ENCODE data around the gene NWD2.

The NWD2 gene

DNA sequence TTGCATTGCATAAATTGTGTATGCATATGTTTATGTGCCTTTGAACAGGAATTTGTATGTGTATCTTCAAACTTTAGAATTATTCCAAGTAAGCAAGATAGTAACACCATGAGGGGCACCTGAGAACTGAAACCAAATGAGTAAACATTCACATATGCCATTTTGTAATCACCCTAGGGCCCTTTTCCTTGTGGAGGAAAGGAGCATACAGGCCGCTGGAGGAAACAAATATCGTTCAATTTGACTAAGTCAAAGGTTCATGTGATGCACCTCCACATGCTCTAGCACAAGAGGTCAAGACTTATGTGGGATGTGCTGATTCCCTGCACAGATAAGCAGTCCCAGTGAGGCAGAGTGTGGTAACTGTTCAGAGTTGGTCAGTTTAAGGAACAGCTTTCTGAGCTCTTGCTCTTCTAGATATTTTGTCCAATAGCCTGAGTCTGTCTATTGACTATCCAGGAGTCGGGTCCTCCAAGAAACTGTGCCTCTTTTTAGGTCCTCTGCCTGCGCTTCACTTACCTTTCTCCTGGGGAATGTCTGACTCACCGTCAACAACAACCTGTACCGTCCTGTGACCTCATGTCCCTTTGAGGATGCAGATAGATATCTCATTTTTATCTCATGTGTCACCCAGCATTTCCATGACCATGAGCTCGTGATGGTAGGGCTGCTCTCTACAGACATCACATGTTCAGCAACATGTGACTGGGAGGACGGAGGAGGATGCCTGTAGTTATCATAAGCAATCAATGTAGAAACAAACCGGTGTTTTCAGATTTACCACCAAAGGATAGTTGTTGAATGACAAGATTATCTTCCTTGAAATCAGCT lies 196.9 kb downstream of the NWD2 start:
- no peak for DNase-seq (ENCODE audit: low spot score)

DNA sequence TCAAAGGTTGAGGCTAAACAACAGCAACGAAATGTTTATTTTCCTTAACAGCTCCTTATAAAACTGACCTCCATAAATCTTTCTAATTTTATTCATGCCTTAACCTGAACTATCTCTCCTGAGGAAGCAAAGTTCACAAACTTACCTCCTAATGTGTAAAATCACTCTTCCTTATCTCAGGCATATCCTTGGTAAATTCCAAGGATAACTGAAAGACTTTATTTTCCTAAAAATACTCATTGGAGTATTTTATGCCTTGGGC lies 197.4 kb downstream of the NWD2 start:
- no peak for DNase-seq (ENCODE audit: low spot score)

DNA sequence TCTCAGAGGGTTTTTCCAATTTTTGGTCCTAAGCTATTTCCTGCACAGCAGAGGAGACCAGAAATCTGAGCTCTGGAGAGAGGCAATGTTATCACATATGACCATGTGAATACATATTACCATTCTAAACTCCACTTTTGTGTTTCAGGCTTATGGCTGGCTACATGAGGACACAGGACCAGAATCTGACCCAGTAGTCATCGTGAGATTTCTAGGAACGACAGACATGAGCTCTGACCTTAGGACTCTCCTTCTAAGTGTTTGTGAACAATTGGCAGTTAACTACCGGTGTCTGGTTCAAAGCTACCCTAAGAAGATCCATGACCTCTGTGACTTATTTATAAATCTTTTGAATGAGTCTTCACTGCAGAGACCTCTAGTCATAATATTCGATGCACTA lies 198.6 kb downstream of the NWD2 start:
- no peak for DNase-seq (ENCODE audit: low spot score)

DNA sequence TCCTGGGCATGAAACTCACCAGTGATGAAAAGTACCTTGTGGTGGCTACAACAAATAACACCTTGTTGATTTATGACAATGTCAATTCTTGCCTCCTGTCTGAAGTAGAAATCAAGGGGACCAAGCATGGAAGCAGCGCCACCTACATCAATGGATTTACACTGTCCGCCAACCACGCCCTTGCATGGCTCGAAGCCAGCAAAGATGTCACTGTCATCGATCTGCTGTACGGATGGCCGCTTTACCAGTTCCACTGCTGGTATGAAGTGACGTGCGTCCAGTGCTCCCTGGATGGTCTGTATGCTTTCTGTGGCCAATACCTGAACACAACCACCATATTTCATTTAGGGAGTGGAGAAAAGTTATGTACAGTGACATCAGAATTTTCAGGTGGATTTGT lies 200.5 kb downstream of the NWD2 start:
- no peak for DNase-seq (ENCODE audit: low spot score)

DNA sequence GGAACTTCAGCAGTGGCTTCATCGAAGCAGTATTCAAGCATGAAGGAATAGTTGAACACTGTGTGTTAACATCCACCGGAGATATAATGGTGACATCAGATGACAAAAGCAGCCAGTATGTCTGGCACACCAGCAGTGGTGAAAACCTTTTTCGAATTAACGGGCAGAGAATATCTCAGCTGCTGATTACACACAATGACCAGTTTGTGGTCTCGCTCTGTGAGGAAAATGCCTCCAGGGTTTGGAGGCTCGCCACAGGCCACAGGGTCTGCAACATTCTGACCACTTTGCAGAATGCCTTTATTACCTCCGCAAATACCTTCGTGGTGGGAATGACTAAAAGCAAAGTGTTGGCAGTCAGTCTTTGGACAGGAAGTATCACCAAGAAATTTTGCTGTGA lies 201.5 kb downstream of the NWD2 start:
- DNase-seq (ENCODE audit: low spot score): no peak

DNA sequence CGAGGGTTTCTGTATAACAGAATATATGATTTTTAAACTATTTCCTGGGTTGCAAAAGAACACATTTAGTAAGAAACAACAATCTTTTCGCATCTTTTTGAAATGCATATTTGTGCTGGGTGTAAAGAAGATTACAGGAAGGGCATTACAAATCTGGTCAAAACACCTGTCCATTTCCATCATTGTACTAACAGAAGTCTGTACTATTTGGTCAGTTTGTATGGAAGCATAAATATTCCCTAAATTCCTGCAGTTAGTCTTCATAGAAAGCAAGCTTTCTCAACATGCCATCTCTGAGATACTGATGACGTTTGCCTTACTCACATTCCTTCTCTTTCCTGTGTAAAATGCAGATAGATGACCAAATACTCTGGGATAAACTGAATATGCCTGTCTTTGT lies 203.3 kb downstream of the NWD2 start:
- DNase-seq (ENCODE audit: low spot score): no peak

DNA sequence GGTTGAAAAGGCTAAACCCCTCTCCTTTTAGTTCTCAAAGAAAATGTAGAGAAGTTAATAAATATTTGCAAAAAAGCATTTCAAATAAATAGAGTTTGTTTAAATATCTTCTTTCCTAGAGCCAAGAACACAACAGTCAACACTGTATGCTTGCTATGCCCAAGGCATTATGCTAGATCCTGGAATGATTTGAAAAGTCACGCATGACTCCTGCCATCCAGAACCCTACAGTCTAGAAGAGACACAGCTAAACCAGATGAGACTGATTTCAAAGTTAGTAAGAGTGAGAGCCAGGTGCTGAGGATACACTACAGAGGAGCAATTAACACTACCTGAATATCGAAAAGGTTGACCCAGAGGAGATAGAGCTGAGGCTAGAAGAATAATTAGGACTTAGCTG lies 205.8 kb downstream of the NWD2 start:
- DNase-seq (ENCODE audit: low spot score): no peak

DNA sequence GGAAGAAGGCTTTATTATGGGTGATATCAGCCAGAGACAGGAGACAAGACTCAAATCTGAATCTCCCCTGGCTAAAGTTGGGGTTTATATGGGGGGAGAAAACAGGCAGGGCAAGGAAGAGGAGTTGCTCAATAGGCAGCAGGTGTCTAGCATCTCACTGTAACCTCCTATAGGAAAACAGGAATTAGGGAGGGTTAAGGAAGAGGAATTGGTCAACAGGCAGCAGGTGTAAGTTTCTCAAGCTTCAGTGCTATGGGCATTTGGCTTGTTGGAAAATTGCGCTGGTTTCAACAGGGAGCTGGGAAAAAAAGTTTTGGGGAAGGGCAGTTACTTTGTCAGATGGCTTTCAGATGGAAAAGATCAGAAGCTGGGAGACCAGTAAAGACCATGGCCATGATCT lies 206.4 kb downstream of the NWD2 start:
- DNase-seq (ENCODE audit: low spot score): no peak

DNA sequence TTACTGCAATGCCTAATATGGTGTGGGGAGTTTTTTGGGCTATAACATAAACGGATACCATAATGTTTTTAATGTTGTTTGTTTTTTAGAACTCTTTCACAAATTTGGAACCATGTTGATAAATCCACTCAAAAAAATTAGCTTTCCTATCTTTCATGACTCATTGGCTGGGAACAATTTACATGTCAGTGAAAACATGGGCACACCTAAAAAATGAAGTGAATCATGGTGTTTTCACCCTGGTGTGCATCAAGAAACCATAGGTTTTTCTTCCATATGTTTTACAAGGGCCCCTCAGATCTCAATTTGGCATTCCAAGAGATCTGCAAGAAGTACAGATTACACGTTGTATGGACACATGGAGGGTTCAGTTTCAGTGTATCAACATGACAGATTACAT lies 207.1 kb downstream of the NWD2 start:
- DNase-seq (ENCODE audit: low spot score): no peak

DNA sequence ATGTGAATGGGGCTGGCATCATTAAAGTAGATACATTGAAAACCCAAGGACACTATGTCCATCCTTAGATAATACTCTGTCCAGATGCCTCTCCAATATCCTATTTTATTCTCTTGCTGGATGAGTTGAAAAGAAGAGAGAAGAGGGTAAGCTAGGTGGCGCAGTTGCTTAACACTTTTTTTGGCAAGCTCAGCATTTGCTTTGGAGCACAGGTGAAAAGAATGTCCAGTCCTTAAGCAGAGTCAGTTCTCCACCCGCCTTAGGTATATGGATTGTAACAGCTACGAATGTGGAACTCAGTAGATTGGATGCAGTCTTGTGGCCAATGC lies 208.4 kb downstream of the NWD2 start:
- peak; percentile 57 for DNase-seq (ENCODE audit: low spot score)

DNA sequence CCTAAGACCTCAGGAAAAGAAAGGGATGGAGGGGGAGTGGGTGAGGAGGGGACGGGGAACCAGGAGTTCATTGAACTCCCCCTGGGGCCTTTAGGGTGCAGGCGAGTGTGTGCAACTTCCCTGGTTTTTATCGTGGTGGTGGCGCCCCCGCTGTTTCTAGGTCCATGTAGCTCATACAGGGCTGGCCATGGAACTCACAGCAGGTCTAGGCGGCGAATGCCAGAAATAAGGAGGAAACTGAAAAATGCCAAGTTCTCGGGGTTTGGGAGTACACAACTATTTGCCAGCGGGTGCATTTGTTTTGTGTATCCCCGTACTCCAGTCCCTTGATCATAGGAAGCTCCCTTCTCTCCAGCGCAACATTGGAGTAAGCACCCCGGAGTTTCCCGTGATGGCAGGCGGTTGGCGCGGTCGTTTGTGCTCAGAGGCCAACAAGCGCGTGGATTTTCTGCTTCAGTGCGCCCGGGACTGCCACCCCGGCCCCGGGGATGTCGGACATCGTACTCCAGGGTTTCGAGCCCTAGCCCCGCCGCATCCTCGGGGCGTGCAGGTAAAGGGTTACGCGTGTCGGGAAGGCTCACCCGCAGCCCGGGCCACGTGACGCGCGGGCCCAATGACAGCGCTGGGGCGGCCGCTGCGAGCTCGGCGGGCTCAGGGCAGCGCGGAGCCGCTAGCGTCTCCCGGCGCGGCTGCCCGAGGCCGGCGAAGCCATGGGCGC lies 208.9 kb downstream of the NWD2 start:
- DNase-seq (ENCODE audit: low spot score): no peak

DNA sequence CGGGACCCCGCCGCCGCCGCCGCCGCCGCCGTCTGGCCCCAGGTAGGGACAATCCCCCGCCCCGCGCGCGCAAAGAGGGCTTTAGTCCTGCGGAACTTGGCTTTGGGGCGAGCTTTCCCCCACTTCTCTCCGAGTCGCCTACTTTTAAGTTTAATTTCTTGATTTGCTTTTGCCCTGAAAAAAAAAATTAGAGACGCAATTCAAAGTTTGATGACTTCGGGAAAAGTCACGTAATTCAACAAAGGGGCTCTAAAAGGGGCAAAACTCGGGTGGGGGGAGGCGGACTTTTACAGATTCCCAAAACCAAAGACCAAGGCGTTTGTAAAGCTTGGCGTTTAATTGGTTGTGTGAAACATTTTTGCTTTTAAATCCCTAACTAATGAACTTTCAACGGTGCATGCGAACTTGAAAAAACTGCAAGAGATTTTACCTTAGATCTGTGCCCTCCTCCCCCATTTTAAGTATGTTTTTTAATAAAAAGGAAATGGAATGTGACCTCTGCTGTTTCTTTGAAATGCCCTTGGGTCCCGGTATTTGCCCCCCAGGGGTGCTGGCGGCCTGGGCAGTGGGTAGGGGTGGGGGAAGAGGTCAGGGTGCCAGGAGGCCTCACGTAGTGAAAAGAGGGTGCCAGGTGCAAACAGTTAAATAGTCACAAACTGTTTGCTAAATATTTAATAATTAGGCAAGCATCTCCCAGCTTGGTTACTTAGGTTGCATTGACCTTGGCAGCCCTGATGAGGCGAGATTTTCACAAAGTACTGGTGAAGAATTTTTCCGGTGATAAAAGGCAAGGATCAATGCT lies 209.7 kb downstream of the NWD2 start:
- no peak for DNase-seq (ENCODE audit: low spot score)

DNA sequence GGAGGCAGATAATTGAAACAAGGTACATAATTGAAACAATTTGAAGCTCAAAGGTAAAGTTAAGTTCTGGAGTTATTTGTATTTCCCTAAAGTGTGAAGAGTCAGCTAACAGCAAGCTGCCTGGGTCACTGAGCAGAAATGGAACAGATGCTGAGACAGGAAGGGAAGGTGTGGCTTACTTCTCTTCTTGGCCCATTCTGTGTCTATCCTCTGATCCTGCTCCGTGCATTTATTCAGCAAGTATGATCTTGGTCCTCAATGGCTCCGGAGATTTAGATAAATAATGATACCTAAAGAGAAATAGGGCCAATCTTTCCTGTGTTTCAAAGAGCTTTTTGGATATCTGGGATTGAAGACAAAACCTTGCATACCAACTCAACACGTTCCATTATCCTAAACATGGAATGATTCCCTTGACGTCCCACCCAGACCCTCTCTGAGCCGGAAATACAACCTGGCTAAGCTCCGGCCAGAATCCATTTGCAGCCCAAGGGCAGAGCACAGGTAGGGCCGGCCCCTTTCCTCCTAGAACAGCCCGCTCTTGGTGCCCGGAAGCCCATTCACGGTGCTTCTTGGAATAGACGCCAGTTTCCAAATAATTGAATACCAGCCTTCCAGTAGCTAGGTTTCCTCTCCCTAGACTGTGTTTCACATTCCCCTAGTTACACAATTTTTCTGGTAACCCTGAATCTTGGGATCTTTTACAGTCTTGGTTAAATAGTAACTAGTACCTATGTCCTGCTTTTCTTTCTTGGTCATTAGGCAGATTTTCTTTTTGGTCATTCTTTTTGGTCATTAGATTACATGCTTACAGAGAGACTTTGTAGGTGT lies 211.0 kb downstream of the NWD2 start:
- no peak for DNase-seq (ENCODE audit: low spot score)

DNA sequence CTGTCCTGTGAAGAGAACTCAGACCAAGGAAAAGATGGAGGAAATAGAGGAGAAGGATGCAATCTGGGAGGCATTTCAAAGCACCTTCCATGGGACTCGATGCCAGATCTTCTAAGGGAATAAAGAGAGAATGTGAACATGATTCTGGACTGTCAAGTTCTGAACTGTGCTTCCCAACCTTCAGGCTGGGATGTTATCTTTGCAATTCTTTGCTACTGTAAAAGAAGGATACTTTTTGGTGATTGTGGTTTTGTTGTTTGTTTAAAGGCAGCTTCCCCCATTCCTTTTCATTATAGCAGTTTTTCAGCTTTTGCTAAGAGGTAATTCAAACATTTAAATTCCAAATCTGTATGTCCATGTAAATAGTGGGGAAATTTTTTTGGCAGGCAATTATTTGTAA lies 217.3 kb downstream of the NWD2 start:
- no peak for DNase-seq (ENCODE audit: low spot score)

DNA sequence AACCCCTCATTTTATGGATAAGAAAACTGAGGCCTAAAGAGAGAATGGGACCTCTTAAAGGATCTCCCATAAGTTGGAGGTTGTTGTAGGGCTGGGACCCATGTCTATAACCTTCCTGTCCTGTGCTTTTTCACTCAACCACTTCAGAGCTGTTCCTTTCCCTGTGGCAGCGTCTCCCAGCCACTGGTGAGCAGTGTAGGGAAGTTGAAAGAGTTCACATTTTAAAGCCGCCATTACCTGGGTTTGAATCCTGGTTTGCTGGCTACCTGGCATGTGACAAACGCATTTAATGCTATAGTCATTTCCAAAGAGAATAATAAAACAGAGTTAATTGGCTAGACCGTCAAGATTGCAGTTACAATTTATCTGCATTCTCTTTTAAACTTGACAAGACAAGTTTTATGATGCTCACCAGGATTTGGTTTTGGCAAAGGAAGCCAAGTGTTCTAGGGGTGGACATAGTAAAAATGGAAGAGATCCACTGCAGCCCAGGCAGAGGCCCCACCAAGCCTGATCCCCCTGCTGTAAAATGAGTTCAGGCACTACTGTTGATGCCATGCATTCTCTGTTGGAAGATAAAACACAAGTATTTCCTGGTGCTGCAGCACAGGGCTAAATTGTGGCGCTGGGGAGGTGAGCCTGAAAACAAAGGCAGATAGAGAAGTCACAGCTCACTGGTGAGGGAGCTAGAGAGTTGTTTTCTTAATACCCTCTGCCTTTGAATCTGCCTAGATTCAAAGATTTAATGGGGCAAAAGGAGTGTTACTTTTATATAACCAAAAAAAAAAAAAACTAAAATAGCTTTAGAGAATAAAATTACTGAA lies 218.7 kb downstream of the NWD2 start:
- no peak for DNase-seq (ENCODE audit: low spot score)

DNA sequence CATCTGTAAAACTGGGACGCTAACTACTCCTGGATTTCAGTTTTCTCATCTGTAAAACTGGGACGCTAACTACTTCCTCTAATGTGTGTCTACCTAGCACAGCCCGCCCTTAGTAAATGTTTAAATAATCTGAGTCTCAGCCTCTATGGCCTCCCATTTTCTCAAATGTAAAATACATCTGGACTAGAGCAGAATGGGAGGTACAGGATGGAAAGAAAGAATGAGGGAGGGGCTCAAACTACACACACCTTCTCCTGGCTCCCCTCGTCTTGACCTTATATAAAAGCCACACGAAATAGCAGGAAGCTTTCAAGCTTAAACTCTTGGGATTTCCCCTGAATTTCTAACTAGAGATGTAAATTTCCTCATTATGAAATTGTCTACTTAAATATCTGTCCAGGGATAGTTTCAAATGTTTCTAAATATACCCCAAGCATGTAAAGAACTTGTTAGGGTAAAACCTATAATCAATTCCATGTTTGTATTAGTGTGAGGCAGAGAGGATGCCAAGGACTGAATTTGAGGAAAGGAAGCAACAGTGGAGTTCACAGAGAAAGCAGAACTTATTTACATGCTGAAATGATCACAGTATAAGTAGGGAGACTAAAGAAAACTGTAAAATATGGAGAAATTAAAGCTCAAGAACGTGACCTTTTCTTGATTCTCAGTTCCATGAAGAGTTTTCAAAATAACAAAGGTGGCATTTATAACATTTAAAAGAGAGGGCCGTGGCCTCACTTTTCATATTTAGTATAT lies 220.0 kb downstream of the NWD2 start:
- no peak for DNase-seq (ENCODE audit: low spot score)

DNA sequence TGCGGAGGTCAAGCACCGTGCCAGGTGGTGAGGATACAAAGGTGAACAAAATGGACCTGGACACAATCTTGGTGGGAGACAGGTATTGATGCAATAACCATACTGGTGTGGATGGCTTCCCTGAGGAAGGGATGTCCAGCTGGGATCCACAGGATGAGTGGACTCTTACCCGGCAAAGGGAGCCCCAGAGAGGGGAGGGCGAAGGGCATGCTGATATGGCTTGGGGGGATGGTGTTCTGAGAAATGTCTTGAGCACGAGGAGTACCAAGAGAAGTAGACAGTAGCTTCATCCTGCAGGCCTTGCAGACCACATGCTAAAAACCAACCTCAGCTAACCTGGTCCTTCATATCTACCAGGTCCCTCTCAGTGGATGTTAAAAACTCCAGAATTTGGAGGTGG lies 220.8 kb downstream of the NWD2 start:
- DNase-seq (ENCODE audit: low spot score): no peak

DNA sequence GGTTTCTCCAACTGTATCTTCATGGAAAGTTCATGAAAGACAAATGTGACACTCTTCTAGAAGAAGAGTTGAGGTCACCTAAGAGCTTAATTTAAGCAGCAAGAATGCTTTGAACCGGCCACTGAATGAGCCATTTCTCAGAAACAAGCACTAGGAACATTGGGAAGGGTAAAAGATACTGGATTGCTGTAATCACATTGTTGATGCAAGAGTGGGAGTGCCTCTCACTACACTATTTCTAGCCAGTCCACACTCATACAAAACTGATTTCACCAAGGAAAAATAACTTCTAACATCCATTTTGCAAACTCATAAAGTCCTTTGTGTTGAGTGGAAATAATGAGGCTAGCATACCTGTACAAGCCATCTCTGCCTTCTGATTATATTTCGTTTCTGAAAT lies 221.3 kb downstream of the NWD2 start:
- DNase-seq (ENCODE audit: low spot score): no peak

DNA sequence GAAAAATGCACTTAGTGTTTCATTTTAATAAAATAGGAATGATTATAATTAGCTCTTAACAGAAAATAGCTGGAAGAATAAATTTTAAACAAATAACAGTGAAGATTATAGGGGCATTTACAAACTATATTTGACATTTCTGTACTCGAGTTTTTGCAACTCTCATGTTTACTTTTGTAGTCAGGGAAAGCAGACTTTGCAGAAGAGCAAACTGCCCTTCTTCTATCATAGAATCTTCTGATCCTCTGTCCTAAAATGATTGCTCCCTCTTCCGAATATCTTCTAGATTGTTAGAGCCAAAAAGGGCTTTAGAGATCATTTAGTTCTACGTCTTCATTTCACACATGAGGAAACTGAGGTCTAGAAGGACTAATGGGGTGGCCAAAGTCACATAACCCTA lies 222.7 kb downstream of the NWD2 start:
- DNase-seq (ENCODE audit: low spot score): no peak

DNA sequence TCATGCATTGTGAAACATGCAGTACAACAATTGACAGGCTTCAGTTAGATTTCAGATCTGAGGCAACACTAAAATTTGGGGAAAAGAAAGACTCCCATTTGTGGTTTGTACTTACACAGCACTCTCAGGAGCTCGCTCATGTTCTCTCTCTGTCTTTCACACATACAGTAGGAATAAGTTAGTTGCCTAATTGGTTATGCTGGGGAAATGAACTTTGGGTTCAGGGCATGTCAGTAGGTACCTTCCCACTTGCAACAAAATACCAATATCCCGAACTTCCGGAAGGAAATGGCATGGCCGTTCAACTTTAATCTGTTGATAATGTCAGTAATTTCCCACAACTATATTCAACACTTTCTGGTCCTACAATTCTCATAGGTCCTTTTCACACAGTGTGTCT lies 223.3 kb downstream of the NWD2 start:
- no peak for DNase-seq (ENCODE audit: low spot score)

DNA sequence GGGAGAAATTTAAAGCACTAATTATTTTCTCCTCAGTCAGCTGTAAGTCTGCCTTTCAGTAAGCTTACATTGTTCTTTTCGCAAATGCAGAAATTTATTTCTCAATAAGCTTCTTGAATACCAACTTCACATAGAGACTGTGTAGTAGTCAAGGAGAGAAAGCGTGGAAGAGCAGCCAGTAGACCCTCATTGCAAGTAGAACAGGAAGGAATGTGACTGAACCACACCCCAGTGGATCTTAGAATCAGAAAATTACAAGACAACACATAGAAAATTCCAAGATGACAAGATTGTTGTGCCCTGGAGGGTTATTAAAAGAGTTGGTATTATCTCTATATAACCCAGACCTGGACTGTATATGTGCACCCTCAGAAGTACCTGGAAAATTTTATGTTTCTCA lies 224.7 kb downstream of the NWD2 start:
- DNase-seq (ENCODE audit: low spot score): no peak

Measured in NAMALWA (cell line).